ENCODE measurements around the gene GRK1. TPM values are rescaled to one million over a fixed set of nuclear protein-coding genes. Genes with fewer than 3 reads are reported as not detected.

The GRK1 gene
- total and polyA plus RNA-seq, 2 experiments from 2014 or later: not detected

DNA sequence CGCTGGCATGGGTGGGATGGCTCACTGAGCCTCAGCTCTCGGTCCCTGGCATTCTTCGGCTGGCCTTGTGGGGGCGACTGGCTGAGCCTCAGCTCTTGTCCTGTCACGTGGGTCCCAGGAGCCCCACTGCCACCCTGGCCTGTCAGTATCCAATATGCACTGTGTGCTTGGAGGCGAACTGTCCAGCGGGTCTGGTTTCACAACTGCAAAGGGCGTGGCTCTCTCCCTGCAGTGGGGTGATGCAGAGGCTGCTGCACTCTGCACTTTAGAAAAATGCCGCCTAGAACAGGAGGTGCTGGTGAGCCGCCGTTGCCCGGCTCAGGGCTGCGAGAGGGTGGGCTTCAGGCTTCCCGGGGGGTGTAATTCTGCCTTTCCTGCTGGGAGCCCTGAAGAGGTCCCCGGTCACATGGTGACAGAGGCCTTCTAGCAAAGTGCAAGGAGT, 75.0 kb downstream of the GRK1 start:
- no peaks in the 10 kb centered on the region for H3K79me2 ChIP-seq (replicated peaks; ENCODE audit: insufficient read depth)
- Mint-ChIP-seq H3K4me3 (no peak overlapping the region), H3K36me3 (ENCODE audit: low read depth) (no peaks in the 10 kb centered on the region; the same call in 2 of the 3 replicates), H3K27ac (no peak overlapping the region), H3K4me1 (peaks cover 20% of the 10 kb centered on the region), H3K27me3 (ENCODE audit: insufficient read depth, low read depth, poor library complexity) (peaks cover 13% of the 10 kb centered on the region), H3K9me3 (peaks cover 3% of the 10 kb centered on the region; the same call in 1 of the 3 replicates)
- no peak overlapping the region for H3K4me3 ChIP-seq
- no peaks in the 10 kb centered on the region for H3K27me3 ChIP-seq (ENCODE audit: insufficient read depth)
- H3K27ac ChIP-seq (ENCODE audit: low read depth): no peak overlapping the region
- peak overlapping the region; percentile 66 for H2AFZ ChIP-seq
- no peak overlapping the region for H3K4me2 ChIP-seq
- TF ChIP-seq, protein P1, sequence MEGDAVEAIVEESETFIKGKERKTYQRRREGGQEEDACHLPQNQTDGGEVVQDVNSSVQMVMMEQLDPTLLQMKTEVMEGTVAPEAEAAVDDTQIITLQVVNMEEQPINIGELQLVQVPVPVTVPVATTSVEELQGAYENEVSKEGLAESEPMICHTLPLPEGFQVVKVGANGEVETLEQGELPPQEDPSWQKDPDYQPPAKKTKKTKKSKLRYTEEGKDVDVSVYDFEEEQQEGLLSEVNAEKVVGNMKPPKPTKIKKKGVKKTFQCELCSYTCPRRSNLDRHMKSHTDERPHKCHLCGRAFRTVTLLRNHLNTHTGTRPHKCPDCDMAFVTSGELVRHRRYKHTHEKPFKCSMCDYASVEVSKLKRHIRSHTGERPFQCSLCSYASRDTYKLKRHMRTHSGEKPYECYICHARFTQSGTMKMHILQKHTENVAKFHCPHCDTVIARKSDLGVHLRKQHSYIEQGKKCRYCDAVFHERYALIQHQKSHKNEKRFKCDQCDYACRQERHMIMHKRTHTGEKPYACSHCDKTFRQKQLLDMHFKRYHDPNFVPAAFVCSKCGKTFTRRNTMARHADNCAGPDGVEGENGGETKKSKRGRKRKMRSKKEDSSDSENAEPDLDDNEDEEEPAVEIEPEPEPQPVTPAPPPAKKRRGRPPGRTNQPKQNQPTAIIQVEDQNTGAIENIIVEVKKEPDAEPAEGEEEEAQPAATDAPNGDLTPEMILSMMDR (conservative IDR thresholded peaks at IDR 0.05; ENCODE audit: low read depth in 2 of 2): peak; percentile 47 to 62
- TF ChIP-seq EZH2phosphoT487 (IDR thresholded peaks at IDR 0.05; ENCODE audit: unreplicated experiment): no peak
- no peak for TF ChIP-seq NANOG (IDR thresholded peaks at IDR 0.05; ENCODE audit: borderline replicate concordance)
- TF ChIP-seq POLR2AphosphoS5 (IDR thresholded peaks at IDR 0.05; ENCODE audit: low read depth): no peak
- TF ChIP-seq STAT1 (IDR thresholded peaks at IDR 0.05; ENCODE audit: unreplicated experiment): no peak
- TF ChIP-seq, protein P2, sequence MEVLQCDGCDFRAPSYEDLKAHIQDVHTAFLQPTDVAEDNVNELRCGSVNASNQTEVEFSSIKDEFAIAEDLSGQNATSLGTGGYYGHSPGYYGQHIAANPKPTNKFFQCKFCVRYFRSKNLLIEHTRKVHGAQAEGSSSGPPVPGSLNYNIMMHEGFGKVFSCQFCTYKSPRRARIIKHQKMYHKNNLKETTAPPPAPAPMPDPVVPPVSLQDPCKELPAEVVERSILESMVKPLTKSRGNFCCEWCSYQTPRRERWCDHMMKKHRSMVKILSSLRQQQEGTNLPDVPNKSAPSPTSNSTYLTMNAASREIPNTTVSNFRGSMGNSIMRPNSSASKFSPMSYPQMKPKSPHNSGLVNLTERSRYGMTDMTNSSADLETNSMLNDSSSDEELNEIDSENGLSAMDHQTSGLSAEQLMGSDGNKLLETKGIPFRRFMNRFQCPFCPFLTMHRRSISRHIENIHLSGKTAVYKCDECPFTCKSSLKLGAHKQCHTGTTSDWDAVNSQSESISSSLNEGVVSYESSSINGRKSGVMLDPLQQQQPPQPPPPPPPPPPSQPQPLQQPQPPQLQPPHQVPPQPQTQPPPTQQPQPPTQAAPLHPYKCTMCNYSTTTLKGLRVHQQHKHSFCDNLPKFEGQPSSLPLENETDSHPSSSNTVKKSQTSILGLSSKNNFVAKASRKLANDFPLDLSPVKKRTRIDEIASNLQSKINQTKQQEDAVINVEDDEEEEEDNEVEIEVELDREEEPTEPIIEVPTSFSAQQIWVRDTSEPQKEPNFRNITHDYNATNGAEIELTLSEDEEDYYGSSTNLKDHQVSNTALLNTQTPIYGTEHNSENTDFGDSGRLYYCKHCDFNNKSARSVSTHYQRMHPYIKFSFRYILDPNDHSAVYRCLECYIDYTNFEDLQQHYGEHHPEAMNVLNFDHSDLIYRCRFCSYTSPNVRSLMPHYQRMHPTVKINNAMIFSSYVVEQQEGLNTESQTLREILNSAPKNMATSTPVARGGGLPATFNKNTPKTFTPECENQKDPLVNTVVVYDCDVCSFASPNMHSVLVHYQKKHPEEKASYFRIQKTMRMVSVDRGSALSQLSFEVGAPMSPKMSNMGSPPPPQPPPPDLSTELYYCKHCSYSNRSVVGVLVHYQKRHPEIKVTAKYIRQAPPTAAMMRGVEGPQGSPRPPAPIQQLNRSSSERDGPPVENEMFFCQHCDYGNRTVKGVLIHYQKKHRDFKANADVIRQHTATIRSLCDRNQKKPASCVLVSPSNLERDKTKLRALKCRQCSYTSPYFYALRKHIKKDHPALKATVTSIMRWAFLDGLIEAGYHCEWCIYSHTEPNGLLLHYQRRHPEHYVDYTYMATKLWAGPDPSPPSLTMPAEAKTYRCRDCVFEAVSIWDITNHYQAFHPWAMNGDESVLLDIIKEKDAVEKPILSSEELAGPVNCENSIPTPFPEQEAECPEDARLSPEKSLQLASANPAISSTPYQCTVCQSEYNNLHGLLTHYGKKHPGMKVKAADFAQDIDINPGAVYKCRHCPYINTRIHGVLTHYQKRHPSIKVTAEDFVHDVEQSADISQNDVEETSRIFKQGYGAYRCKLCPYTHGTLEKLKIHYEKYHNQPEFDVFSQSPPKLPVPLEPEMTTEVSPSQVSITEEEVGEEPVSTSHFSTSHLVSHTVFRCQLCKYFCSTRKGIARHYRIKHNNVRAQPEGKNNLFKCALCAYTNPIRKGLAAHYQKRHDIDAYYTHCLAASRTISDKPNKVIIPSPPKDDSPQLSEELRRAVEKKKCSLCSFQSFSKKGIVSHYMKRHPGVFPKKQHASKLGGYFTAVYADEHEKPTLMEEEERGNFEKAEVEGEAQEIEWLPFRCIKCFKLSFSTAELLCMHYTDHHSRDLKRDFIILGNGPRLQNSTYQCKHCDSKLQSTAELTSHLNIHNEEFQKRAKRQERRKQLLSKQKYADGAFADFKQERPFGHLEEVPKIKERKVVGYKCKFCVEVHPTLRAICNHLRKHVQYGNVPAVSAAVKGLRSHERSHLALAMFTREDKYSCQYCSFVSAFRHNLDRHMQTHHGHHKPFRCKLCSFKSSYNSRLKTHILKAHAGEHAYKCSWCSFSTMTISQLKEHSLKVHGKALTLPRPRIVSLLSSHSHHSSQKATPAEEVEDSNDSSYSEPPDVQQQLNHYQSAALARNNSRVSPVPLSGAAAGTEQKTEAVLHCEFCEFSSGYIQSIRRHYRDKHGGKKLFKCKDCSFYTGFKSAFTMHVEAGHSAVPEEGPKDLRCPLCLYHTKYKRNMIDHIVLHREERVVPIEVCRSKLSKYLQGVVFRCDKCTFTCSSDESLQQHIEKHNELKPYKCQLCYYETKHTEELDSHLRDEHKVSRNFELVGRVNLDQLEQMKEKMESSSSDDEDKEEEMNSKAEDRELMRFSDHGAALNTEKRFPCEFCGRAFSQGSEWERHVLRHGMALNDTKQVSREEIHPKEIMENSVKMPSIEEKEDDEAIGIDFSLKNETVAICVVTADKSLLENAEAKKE (CRISPR knock-in tag; IDR thresholded peaks at IDR 0.05): no peak
- TF ChIP-seq ZNF114 (CRISPR knock-in tag; IDR thresholded peaks at IDR 0.05): no peak
- no peak for TF ChIP-seq JUNB (IDR thresholded peaks at IDR 0.05; ENCODE audit: unreplicated experiment)
- H4K20me1 ChIP-seq (replicated peaks; ENCODE audit: insufficient read depth): no peaks in the 10 kb centered on the region
- no peaks in the 10 kb centered on the region for H3K4me1 ChIP-seq (ENCODE audit: insufficient read depth)
- peak; percentile 62 for DNase-seq (ENCODE audit: low spot score)
- peaks cover 11% of the 10 kb centered on the region; the same call in 1 of the 2 replicates for H3F3A ChIP-seq (replicated peaks; ENCODE audit: low read depth)
- H3K36me3 ChIP-seq (ENCODE audit: insufficient read depth): no peaks in the 10 kb centered on the region
- peak; percentile 82 for ATAC-seq
- H3K9me2 ChIP-seq (ENCODE audit: insufficient read depth): no peaks in the 10 kb centered on the region

Measured in GM23338 (cell line).